AG08396 (cell line): ENCODE results near the gene RPAP2.

Experiments used
- DNase-seq: peaks from one replicate; pipeline ENCODE4 v3.0.0; 2012; ENCODE audit warnings: low spot score, mixed read lengths

RPAP2 gene

GRCh38 chr1:92447033-92447681, 148.3 kb downstream of the RPAP2 start:
- peak; percentile 34 for DNase-seq

DNA sequence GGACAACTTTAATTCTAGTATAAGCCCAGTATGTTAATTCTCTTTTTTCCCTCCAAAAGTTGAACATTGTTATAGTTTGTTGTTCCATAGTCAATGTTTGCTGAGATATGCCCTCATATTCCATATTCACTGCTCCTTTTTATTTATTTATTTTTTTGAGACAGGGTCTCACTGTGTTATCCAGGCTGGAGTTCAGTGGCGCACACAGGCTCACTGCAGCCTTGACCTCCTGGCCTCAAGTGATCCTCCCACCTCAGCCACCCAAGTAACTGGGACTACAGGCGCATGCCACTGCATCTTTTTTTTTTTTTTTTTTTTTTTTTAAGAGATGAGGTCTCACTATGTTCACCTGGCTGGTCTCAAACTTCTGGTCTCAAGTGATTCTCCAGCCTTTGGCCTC, 149.1 kb downstream of the RPAP2 start:
- no peak for DNase-seq
